IPS-NIHi7 (cell line): ENCODE measurements around the gene TEX44.
"Not testable (repeated sequence)": the region's sequence is repeated elsewhere in the genome, so short reads cannot be mapped to it uniquely, and the experiment has no call there.

Experiments
- DNase-seq: peaks from one replicate; pipeline ENCODE4 v3.0.0; 2012; ENCODE audit warnings: mixed read lengths; ENCODE audit errors: extremely low spot score

The TEX44 gene

DNA sequence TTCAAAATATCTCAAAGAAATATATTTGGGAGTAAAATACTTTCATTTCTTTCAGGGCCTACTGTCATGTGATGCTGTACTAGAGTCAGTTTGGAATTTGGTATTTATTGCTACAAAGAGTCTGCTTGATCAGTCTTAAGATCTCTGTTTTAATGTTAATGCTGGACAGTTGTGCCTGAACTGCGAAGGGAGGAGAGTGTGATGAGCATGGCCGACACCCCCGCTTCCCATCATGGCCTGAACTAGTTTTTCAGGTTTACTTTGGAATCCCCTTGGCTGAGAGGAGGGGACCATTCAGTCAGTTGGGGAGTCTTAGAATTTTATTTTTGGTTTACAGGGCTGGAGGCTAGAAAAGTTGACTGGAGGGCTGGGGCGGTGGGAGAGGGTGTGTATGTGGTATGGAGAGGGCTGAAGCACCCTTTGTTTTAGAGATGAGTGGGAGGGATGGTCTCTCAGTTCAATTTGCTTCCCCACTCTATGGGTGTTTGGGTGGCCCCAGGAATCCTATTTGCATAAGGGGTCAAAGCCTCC is 20.9 kb upstream of the TEX44 start:
- DNase-seq = no peak

DNA sequence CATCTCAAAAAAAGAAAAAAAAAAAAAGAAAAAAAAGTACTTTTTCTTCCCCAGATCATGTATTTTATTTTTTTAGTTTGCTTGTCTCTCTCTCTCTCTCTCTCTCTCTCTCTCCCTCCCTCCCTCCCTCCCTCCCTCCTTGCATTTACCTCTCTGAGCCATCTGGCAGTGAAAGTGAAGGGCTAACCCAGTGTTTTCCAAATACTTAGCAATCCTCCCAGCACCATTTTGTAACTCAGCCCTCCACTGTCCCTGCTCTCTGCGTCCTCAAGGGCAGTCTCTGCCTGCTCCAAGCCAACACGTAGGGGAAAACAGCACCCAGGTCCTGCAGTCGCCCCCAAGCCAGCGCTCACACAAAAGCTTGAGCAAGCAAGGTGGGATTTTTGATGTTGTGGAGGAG is 19.6 kb upstream of the TEX44 start:
- DNase-seq = no peak

DNA sequence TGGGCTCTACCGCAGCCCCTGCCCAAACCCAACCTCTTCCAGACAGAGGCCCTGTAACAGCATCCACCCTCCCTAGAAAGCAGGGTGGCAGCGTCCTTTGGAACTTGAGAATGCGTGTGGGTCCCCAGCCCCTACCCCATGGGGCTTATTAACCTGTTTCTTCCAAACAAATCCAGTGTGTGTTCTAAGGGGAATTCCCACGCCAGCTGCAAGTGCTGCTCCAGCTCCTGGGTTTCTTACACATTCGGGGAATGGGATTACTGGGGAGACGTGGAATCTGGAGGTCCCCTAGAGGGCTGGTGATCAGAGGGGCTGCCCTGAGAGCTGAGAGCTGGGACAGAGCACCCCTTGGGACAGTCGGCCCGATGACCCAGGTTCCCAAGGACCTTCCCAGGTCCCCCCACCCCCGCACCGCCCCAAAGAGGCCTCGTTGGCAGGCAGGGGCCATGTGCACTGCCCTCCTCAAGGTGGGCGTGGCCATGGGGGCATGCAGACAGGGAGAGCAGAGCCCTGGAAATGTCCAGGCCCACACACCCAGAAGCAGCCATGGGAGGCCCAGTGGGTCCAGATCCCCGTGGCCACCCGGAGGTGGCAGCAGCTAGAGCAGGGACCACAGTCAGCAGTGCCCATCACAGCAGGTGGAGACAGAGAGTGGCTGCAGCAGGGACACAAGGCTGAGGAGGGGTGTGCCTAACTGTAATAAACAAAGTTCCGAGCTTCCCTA is 18.8 kb upstream of the TEX44 start:
- DNase-seq = no peak

DNA sequence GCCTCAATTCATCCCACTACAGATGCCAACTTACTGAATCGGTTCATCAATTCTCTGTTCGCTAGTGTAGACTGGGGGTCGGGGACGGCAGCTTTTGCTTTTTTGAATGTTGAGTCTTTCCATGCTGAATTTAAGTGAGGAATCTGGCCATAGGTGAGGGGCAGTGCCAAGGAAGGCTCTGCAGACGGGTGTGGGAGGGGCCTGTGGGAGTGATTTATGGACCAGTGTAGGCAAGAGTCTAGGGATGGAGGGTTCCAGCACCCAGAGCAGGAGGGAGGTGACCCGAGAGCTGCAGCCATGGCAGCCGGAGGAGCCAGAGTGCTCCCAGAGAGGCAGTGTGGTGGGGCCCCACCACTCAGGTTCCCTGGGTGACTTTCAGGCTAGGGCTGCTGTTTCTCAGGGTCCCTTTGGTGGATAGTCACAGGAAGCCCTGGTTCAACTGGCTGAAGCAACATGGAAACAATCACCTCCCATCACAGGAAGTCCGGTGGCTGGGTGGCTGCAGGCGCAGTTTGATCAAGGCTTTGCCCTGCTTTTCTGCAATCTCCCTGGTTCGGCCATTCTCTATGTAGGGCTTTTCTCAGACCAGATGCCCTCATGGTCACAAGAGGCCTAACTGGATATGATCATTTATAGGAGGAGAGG is 16.9 kb upstream of the TEX44 start:
- no peak for DNase-seq

DNA sequence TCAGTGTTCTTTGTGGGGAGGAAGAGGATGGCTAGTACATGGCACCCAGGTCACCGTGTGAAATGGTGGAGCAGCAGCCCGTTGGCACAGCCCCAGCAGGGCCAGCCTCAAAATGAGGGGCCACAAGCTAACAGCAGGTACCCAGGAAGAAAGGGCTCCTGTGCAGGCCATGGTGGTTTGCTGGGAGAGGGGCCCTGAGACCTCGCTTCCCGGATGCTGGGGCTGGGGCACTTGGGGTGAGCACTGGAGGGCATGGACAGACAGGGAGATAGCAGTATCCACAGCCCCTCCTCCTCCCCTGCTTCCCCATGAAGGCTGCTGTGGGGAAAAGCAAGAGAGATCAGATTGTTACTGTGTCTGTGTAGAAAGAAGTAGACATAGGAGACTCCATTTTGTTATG is 16.2 kb upstream of the TEX44 start:
- DNase-seq = no peak

DNA sequence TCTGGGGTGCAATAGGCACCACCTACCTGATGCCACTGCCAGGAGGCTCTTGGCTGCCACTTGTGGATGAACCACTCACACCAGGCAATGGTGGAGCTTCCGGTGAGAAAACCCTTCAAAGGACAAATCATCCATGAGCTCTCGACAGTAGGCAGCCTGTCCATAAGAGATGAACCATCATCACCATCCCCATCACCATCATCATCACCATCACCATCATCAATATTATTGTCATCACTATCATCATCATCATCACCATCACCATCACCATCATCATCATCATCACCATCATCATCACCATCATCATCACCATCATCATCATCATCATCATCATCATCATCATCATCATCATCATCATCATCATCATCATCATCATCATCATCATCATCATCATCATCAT is 14.0 kb upstream of the TEX44 start:
- DNase-seq = not testable (repeated sequence)

DNA sequence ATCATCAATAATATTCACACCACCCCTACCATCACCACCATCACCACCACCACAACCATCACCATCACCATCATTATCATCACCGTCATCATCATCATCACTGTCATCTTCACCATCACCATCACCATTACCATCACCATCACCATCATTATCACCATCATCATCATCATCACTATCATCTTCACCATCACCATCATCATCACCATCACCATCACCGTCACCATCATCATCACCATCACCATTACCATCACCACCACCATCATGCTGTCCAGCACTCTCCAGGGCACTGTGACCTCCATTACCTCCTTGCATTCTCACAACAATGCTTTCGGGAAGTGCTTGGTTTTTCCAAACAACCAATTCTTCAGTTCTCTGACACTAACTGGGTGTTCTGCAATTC is 13.1 kb upstream of the TEX44 start:
- no peak for DNase-seq

DNA sequence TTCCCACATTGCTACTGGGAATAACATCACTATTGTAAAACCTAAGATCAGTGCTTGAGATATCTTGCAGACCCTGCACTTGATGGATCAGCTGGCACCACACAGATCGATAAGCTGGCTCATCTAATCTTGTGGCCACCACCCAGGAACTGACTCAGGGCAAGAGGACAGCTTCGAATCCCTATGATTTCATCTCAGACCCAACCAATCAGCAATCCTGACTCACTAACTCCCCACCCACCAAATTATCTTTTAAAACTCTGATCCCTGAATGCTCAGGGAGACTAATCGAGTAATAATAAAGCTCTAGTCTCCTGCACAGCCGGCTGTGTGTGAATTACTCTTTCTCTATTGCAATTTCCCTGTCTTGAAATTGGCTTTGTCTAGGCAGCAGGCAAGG is 11.3 kb upstream of the TEX44 start:
- DNase-seq = no peak

DNA sequence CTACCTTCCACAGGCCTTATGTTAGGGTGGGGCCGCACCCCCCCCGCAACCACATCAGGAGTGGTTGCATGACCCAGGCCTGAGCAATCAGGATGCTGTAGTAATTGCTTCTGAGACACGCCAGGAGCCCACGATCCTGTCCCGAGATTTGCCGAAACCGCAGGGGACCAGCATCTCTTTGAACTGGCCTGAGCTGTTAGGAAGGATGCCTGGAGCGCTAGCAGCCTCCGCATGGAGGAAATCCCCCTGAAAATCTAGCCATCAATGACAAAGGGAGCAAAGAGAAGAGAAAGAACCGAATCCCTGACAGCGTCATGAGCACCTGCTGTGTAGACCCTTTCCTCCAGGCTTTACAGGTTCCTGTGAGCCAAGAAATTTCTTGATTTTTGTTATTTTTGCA is 8.7 kb upstream of the TEX44 start:
- peak; percentile 69 for DNase-seq

DNA sequence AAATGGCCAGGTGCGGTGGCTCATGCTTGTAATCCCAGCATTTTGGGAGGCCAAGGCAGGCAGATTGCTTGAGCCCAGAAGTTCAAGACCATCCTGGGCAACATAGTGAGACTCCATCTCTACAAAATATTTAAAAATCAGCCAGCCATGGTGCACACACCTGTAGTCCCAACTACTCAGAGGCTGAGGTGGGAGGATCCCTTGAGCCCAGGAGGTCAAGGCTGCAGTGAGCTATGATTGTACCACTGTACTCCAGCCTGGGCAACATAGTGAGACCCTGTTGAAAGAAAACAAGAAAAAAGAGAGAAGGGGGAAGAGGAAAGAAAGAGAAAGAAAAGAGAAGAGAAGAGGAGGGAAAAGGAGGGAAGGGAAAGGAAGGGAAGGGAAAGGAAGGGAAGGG is 4.9 kb upstream of the TEX44 start:
- DNase-seq = not testable (repeated sequence)

DNA sequence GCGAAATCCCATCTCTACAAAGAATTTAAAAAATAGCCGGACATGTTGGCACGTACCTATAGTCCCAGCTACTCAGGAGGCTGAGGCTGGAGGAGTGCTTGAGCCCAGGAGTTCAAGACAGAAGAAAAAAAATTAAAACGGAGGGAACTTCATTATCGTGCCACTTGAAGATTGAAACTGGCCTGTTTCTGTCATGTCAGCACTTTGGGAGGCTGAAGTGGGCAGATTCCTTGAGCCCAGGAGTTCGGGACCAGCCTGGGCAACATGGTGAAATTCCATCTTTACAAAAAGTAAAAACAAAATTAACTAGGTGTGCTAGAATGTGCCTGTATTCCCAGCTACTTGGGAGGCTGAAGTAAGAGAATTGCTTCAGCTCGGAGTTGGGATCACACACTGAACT is 3.0 kb upstream of the TEX44 start:
- no peak for DNase-seq

DNA sequence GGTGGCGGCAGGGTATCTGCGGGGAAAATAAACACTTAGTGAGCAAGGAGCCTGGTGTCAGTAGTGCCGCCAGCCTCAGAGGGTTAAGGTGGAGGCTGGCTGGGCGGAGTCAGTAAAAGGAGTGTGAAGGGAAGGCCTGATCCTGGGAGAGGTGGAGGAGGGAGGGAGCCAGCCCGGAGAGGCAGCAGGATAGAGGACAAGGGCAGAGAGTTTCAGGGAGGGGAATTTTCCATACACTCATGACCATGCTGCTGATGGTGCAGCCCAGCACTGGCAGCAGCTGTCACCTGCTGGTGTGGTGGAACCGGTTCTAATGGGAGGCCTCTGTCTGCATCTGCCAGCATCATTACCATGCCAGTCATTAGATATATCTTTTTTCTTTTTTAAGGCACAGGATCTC is 2.0 kb upstream of the TEX44 start:
- no peak for DNase-seq

DNA sequence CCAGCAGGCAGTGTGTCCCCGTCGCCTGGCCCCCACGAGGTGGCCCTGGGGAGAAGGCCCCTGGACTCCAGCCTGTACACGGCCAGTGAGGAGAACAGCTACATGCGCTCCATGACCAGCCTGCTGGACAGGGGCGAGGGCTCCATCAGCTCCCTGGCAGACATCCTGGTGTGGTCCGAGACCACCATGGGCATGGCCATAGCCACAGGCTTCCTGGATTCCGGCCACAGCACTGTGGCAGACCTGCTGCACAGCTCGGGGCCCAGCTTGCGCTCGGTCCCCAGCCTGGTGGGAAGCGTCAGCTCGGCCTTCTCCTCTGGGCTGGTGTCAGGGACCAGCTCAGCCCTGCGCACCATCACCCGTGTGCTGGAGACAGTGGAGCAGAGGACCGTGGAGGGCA is 1.0 kb downstream of the TEX44 start:
- no peak for DNase-seq

DNA sequence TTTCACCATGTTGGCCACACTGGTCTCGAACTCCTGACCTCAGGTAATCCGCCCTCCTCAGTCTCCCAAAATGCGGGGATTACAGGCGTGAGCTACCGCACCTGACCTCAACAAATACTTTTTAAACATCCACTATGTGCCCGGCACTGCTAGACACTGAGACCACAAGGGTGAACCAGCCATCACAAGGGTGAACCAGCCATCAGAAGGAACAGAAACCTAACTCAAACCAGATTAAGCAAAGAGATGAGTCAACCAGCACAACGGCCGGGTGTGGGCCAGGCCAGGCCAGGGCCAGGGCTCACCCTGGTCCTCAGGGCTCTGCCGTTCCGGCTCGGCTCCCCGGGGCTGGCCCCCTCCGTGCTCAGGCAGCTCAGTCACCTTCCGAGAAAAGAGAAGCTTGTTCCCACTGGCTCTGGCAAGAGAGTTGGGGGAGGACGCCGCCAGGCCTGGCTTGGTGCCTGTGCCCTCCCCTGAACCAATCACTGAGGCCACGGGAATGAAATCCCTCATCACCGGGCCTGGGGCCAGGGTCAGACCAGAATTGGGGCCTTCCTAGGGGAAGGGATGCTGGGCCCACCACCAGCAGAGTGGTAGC is 4.4 kb downstream of the TEX44 start:
- no peak for DNase-seq

DNA sequence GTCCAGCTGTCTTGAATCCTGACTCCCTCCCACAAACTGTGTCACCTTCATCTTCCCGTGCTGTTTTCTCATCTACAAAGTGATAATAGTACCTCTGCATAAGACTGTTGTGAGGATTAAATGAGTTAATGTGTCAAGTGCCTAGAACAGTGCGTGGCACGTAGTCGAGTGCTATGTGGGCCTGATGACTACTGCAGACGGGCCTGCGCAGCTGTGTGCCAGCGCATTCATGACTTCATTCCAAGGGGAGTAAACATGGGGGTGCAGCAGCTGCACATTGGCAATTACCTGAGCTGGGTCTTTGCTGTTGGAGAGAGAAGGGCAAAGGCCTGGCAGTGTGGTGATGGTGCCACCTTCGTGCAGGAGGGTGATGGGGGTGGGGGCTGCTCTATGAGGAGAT is 5.0 kb downstream of the TEX44 start:
- no peak for DNase-seq

DNA sequence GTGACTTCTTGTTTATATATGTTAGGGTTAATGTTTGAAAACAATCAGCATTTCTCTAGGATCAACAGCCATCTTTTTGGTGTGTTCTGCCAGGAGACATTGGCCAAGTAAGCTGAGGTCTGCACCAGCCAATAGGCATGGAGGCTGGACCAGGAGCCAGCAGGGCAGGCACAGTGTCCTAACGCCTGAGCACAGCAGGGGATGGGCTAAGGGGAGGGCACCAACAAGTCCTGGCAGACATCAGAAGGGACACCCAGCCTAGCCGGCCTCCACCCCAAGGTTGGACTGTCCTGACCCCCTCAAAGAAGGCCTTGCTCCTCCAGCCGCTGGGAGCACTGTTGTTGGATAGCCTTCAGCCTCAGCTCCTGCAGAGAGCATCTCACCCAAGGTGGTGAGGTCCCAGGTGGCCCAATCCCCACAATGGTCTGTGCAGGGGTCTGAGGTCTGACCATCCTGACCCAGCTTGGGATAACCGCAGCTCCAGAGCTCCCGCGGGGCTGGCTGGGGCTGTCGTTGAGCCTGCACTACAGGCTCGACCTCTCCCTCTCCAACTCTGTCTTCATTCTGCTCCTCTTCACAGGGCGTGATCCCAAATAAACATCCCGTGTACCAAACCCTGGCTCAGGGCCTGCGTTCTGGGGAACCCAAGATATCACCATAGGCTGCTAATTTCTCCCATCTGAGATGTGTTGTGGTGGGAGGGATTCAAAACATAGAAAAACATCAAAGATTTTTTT is 8.1 kb downstream of the TEX44 start:
- no peak for DNase-seq

DNA sequence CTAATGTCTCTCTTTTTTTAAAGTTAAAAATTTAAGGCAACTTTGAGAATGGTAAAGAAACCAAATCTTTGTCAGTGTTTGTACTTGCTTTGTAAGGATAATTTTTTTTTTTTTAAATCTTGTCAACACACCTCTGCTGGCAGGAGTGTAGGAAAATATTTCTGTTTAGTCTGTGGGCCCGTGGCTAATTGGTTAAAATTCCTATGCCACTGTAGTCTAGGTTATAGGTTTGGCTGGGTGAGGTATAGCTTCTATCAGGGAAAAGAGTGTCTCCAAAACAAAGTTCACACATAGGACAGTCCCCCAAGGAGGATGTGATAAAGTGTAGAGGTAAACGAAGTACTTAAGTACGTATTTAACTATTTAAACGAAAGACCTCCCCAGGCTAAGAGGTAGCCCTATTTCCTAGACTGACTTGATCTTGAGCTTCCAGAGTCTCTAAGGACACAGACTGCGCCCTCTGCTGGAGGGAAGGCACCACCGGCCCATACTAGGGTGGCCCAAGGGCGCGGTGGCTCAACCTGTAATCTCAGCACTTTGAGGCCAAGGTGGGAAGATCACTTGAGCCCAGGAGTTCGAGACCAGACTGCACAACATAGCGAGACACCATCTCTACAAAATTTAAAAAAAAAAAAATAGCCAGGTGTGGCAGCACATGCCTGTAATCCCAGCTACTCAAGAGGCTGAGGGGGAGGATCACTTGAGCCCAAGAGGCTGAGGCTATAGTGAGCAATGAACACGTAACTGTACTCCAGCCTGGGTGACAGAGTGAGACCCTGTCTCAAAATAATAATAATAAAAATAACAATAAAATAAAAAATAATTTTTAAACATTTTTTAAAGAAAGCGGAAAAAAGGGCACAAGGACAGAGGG is 8.9 kb downstream of the TEX44 start:
- peak; percentile 80 for DNase-seq

DNA sequence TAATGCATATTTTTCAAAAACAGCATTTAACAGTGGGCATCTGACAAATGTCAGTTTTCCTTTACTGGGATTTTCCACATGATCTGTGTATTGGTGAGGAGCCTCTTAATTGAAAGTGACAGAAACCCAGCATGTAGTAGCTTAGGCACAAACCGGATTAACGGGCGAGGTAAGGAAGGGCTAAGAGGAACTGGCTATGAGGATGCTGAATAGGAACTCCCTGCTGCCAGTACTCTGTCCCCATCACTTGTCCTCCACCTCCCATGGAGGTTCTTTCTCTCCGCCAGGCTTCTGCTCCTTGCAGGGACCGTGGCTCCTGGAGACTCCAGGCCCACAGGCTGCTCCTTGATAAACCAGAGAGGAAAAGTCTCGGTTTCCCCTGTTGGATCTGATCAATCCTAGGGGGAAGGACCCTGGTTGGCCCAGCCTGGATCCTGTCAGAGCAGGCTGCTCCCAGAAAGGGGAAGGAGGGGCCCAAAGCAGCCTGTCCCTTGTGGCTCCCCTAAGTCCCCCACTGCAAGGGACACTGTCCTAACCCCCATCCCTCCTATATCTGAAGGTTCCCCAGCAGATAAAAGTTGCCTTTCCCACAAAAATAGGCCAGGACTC is 10.3 kb downstream of the TEX44 start:
- no peak for DNase-seq

DNA sequence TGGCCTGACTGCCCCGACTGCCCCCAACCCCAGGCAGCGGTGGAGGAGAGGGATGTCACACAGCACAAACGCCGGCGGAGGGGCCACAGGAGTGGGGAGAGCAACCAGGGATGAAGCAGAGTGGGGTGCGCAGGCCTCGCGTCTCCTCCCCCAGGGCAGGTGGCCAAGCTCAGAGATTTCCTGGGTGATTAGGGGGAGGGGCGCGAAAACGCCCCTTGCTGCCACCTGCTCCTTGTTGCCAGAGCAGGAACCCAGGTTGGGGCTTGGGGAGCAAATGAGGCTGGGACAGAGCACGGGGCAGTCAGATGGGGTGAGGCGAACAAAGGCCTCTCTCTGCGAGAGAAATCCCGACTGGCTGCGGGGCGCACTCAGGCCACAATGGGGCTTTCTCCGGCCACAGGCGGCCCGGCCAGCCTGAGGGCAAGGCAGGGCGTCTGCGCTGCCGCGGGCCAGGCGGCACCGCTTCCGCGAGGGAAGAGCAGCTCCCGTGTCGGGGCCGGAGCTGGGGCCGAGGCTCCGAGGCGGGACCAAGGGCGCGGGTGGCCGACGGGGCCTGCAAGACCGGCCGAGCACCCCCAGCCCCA is 11.5 kb downstream of the TEX44 start:
- no peak for DNase-seq
